ENCODE measurements around the gene SYCE1L. TPM values are rescaled to one million over a fixed set of nuclear protein-coding genes. Genes with fewer than 3 reads are reported as not detected.

Gene SYCE1L
- total RNA-seq, 1 donor from 2014 or later: 4.2 TPM

DNA sequence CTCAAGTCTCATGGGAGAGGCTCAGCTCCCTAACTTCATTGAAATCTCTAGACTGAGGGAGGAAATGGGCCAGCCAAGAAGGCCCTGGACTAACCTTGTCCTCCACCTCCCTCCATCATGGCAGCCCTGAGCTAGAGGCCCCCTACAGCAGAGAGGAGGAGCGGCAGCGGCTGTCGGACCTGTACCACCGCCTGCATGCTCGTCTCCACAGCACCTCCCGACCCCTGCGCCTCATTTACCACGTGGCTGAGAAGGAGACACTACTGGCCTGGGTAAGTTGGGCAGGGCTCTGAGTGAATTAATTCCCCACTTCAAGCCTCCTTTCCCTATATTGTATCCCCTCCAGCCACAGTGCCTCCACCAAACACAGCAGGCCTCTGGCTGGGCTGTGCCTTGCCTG lies 3.8 kb upstream of the SYCE1L start:
- Histone ChIP-seq H3K36me3 (peaks cover 0 to 60% of the 10 kb centered on the region in 2 donors), H3K27me3 (no peaks in the 10 kb centered on the region)

DNA sequence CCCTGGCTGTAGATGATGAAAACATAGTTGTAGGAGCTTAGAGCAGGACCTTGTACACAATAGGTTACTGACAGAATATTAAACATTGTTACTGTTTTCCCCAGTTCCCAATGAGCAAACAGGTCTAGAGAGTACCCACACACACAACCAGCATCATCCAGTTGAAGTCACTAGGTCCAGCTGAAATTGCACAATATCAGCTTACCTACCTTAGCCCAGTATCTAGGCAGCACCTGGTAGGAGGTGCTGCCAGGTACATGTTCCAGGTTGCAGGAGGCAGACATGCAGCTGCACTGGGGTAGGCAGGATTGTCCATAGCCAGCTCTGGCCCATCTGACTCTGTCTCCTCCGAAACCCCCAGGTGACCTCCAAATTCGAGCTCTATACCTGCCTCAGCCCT lies 1.5 kb upstream of the SYCE1L start:
- Histone ChIP-seq H3K36me3 (peaks cover 0 to 64% of the 10 kb centered on the region in 2 donors), H3K4me1 (peaks cover 3% of the 10 kb centered on the region), H3K27ac (no peak overlapping the region), H3K27me3 (no peaks in the 10 kb centered on the region), H3K4me3 (no peak overlapping the region), H3K9me3 (no peaks in the 10 kb centered on the region)
- no peak for TF ChIP-seq POLR2A (IDR thresholded peaks at IDR 0.05)
- TF ChIP-seq, protein P1, sequence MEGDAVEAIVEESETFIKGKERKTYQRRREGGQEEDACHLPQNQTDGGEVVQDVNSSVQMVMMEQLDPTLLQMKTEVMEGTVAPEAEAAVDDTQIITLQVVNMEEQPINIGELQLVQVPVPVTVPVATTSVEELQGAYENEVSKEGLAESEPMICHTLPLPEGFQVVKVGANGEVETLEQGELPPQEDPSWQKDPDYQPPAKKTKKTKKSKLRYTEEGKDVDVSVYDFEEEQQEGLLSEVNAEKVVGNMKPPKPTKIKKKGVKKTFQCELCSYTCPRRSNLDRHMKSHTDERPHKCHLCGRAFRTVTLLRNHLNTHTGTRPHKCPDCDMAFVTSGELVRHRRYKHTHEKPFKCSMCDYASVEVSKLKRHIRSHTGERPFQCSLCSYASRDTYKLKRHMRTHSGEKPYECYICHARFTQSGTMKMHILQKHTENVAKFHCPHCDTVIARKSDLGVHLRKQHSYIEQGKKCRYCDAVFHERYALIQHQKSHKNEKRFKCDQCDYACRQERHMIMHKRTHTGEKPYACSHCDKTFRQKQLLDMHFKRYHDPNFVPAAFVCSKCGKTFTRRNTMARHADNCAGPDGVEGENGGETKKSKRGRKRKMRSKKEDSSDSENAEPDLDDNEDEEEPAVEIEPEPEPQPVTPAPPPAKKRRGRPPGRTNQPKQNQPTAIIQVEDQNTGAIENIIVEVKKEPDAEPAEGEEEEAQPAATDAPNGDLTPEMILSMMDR (IDR thresholded peaks at IDR 0.05): no peak
- TF ChIP-seq POLR2AphosphoS5 (IDR thresholded peaks at IDR 0.05; ENCODE audit: insufficient read depth in 1 of 2, low read depth in 1 of 2): no peak
- no peak for DNase-seq (ENCODE audit: extremely low spot score in 2 of 2)
- intact Hi-C loops (cut with DNase I): no loop called here

More for the DNA sequence above, 3.8 kb upstream of the SYCE1L start:
- Histone ChIP-seq H3K4me3 (no peak overlapping the region), H3K9me3 (no peaks in the 10 kb centered on the region), H3K4me1 (peaks cover 17% of the 10 kb centered on the region), H3K27ac (no peak overlapping the region)
- DNase-seq (ENCODE audit: extremely low spot score in 2 of 2): no peak
- intact Hi-C loops (cut with DNase I): no loop called here
- TF ChIP-seq POLR2AphosphoS5 (IDR thresholded peaks at IDR 0.05; ENCODE audit: insufficient read depth in 1 of 2, low read depth in 1 of 2) (no peak), POLR2A (IDR thresholded peaks at IDR 0.05) (no peak)
- TF ChIP-seq, protein P1 (IDR thresholded peaks at IDR 0.05): no peak

DNA sequence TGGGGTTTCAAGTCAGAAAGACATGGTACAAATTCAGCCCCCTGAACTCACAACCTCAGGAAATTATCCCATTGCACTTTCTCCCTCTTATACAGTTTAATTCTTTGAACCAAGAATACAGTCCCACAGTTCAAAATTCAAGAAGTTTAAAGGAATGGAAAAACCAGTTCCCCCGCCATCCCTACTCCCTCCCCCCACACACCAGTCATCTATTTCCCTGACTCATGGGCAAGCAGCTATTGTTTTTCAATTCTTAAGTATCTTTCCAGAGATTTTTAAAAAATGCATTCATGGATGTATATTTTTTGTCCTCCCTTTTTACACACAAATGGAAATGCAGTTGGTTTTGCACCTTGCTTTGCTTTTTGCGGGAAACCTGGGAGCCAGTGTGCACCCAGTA lies 7.3 kb downstream of the SYCE1L start:
- intact Hi-C loops (cut with DNase I): no loop called here
- Histone ChIP-seq H3K4me1 (peaks cover under 1% of the 10 kb centered on the region), H3K36me3 (peaks cover 0 to under 1% of the 10 kb centered on the region in 2 donors), H3K27me3 (no peaks in the 10 kb centered on the region), H3K27ac (no peak overlapping the region), H3K4me3 (no peak overlapping the region), H3K9me3 (no peaks in the 10 kb centered on the region)
- no peak for DNase-seq (ENCODE audit: extremely low spot score in 2 of 2)
- TF ChIP-seq POLR2AphosphoS5 (IDR thresholded peaks at IDR 0.05; ENCODE audit: insufficient read depth in 1 of 2, low read depth in 1 of 2) (no peak), POLR2A (IDR thresholded peaks at IDR 0.05) (no peak)
- TF ChIP-seq, protein P1 (IDR thresholded peaks at IDR 0.05): no peak

DNA sequence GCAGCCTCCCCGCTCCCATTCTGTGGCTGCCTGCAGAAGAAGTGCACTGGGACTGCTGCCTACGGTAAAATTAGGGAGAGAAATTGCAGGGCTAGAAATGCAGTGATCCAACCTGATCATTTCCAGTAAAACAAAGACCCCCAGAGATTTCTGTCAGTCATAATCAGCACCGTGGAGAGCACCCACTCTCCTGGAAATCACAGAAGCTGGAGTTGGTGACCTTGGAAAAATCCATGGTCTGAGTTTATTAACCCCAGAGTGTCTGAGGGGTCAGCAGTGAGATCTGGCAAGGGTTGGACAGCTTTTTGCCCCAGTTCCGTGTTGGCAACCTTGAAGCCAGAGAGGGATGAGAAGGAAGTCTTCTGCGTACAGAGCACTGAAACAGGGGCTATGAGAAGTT lies 7.8 kb downstream of the SYCE1L start:
- Histone ChIP-seq H3K27ac (no peak overlapping the region), H3K4me1 (peaks cover 6% of the 10 kb centered on the region), H3K4me3 (no peak overlapping the region), H3K27me3 (no peaks in the 10 kb centered on the region), H3K9me3 (no peaks in the 10 kb centered on the region), H3K36me3 (no peaks in the 10 kb centered on the region)
- no peak for TF ChIP-seq POLR2AphosphoS5 (IDR thresholded peaks at IDR 0.05; ENCODE audit: insufficient read depth in 1 of 2, low read depth in 1 of 2)
- TF ChIP-seq, protein P1 (IDR thresholded peaks at IDR 0.05): no peak
- intact Hi-C loops (cut with DNase I): no loop called here
- DNase-seq (ENCODE audit: extremely low spot score in 2 of 2): no peak

DNA sequence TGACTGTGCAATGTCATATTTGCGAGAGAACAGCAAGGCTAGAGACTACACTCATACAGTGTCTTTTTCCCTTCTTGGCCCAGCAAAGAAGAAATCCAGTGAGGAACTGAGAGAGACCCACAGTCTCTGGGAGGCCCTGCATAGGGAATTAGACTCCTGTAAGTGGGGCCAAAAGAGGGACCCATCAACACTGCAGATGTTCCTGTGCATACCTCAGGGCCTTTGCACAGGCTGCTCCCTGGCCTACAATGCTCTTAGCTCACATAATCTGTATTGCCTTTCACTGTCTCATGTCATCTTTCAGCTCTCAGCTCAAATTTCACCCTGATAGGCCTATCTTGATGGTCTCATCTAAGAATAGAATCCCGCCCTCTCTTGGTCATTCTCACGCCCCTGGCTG lies 9.2 kb downstream of the SYCE1L start:
- no peaks in the 10 kb centered on the region for H3K36me3 ChIP-seq
- intact Hi-C loops (cut with DNase I): no loop called here
- H3K27me3 ChIP-seq: no peaks in the 10 kb centered on the region
- peaks cover 18% of the 10 kb centered on the region for H3K4me1 ChIP-seq
- DNase-seq (ENCODE audit: extremely low spot score in 2 of 2): no peak
- no peak overlapping the region for H3K27ac ChIP-seq
- H3K4me3 ChIP-seq: no peak overlapping the region
- TF ChIP-seq POLR2AphosphoS5 (IDR thresholded peaks at IDR 0.05; ENCODE audit: insufficient read depth in 1 of 2, low read depth in 1 of 2) (no peak), POLR2A (IDR thresholded peaks at IDR 0.05) (no peak)
- TF ChIP-seq, protein P1 (IDR thresholded peaks at IDR 0.05): no peak
- H3K9me3 ChIP-seq: no peaks in the 10 kb centered on the region

Data from vagina (tissue), 2 donors.